ENCODE measurements around the gene PRSS12.
"Not testable (repeated sequence)": the region's sequence is repeated elsewhere in the genome, so short reads cannot be mapped to it uniquely, and the experiment has no call there.

PRSS12 gene

GRCh38 chr4:118276580-118276979 is 76.2 kb downstream of the PRSS12 start:
- no peak for DNase-seq (ENCODE audit: low read depth, low spot score)
- H3K4me3 ChIP-seq (ENCODE audit: low read depth, low read length): no peak overlapping the region
- ChIA-PET POLR2A (no interaction called here), CTCF (no interaction called here)
- TF ChIP-seq, protein P1, sequence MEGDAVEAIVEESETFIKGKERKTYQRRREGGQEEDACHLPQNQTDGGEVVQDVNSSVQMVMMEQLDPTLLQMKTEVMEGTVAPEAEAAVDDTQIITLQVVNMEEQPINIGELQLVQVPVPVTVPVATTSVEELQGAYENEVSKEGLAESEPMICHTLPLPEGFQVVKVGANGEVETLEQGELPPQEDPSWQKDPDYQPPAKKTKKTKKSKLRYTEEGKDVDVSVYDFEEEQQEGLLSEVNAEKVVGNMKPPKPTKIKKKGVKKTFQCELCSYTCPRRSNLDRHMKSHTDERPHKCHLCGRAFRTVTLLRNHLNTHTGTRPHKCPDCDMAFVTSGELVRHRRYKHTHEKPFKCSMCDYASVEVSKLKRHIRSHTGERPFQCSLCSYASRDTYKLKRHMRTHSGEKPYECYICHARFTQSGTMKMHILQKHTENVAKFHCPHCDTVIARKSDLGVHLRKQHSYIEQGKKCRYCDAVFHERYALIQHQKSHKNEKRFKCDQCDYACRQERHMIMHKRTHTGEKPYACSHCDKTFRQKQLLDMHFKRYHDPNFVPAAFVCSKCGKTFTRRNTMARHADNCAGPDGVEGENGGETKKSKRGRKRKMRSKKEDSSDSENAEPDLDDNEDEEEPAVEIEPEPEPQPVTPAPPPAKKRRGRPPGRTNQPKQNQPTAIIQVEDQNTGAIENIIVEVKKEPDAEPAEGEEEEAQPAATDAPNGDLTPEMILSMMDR (IDR thresholded peaks at IDR 0.05; ENCODE audit: insufficient read depth, low read length, missing control alignments): no peak

DNA sequence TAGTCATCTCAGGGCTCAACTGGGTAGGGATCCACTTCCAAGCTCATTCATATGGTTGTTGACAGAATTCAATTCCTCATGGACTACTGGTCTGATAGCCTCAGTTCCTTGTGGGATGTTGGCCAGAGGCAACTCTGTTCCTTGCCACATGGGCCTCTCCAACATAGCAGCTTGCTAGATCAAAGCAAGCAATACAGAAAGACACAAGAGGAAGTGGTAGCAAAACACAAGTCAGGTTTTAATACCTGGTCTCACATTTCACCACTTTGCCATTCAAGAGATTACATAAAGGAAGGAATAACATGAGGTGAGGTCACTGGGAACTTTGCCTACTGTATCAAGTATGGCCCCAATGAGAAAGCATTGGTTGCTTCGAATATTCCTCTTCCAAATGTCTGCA is 79.2 kb downstream of the PRSS12 start:
- TF ChIP-seq, protein P1 (IDR thresholded peaks at IDR 0.05; ENCODE audit: insufficient read depth, low read length, missing control alignments): no peak
- no peak for DNase-seq (ENCODE audit: low read depth, low spot score)
- no peak overlapping the region for H3K4me3 ChIP-seq (ENCODE audit: low read depth, low read length)
- ChIA-PET POLR2A (no interaction called here), CTCF (interaction anchor here (1.4 to 3.1 kb wide), 2 partner anchors 49 to 1139 kb away, joined by 3 to 13 read pairs; no protein-coding TSS in a partner anchor)

DNA sequence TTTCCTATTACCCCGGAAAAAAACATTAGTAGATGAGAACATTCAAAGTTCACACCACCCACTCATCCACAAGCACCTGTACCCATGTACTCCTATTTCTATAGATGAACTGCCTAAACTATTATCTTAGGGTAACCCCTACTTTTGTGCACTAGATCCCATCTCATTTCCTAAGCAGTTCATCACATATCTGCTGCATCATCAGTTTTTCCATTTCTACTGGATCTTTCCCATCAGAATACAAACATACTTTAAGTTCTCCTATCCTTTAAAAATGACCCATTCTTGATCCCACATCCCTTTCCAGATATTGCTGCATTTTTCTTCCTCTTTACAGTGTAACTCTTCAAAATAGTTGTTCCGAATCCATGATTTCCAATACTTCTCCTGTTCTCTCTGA is 81.0 kb downstream of the PRSS12 start:
- ChIA-PET POLR2A (no interaction called here), CTCF (interaction anchor here (1.0 to 3.1 kb wide), 6 partner anchors 13 to 1913 kb away, joined by 3 to 13 read pairs (median 7); partner anchors contain the start of gene PRSS12)
- no peak for DNase-seq (ENCODE audit: low read depth, low spot score)
- no peak overlapping the region for H3K4me3 ChIP-seq (ENCODE audit: low read depth, low read length)
- TF ChIP-seq, protein P1 (IDR thresholded peaks at IDR 0.05; ENCODE audit: insufficient read depth, low read length, missing control alignments): no peak

- ChIA-PET CTCF (interaction anchor here (0.7 to 1.7 kb wide), 12 partner anchors 12 to 1912 kb away, joined by 3 to 9 read pairs (median 4); partner anchors contain the start of gene PRSS12), POLR2A (no interaction called here)
- DNase-seq (ENCODE audit: low read depth, low spot score): no peak
Measured at GRCh38 chr4:118270492-118270891, 82.3 kb downstream of the PRSS12 start.

GRCh38 chr4:118268780-118269179 is 84.0 kb downstream of the PRSS12 start:
- POLR2A ChIA-PET: no interaction called here

More at GRCh38 chr4:118270492-118270891, 82.3 kb downstream of the PRSS12 start:
- TF ChIP-seq, protein P1 (IDR thresholded peaks at IDR 0.05; ENCODE audit: insufficient read depth, low read length, missing control alignments): peak; percentile 8
- no peak overlapping the region for H3K4me3 ChIP-seq (ENCODE audit: low read depth, low read length)

GRCh38 chr4:118266145-118266496 is 86.7 kb downstream of the PRSS12 start:
- CTCF ChIA-PET: interaction anchor here (2.0 kb wide), 1 partner anchor 1131 kb away, joined by 6 read pairs; no protein-coding TSS in a partner anchor
- POLR2A ChIA-PET: interaction anchor here (0.6 kb wide), 1 partner anchor 208 kb away, joined by 3 read pairs; no protein-coding TSS in a partner anchor
- not testable (repeated sequence) for H3K4me3 ChIP-seq (ENCODE audit: low read depth, low read length)

More at GRCh38 chr4:118268780-118269179, 84.0 kb downstream of the PRSS12 start:
- H3K4me3 ChIP-seq (ENCODE audit: low read depth, low read length): no peak overlapping the region
- CTCF ChIA-PET: no interaction called here
- DNase-seq (ENCODE audit: low read depth, low spot score): no peak
- TF ChIP-seq, protein P1 (IDR thresholded peaks at IDR 0.05; ENCODE audit: insufficient read depth, low read length, missing control alignments): no peak

More at GRCh38 chr4:118266145-118266496, 86.7 kb downstream of the PRSS12 start:
- DNase-seq (ENCODE audit: low read depth, low spot score): not testable (repeated sequence)
